Parathyroid adenoma (tissue), 2 donors: Measurements from ENCODE around the gene CORIN.

Experiments
- H2AFZ ChIP-seq: fragments of 300-600 bp; sonication (generic); one replicate; pipeline ENCODE4 v1.7.0; 2017; ENCODE audit warnings: antibody characterized with exemption, mild to moderate bottlenecking
- H3K27ac ChIP-seq: fragments of 300-600 bp; sonication (generic); one replicate; pipeline ENCODE4 v1.7.0; 2017
- H3K27me3 ChIP-seq: fragments of 300-600 bp; sonication (generic); one replicate; pipeline ENCODE4 v1.7.0; 2017; ENCODE audit warnings: low read length; ENCODE audit not compliant: control insufficient read depth, insufficient read depth
- H3K36me3 ChIP-seq: fragments of 300-600 bp; sonication (generic); one replicate; pipeline ENCODE4 v1.7.0; 2017; ENCODE audit warnings: low read length; ENCODE audit not compliant: control insufficient read depth, insufficient read depth
- H3K4me1 ChIP-seq: fragments of 300-600 bp; sonication (generic); one replicate; pipeline ENCODE4 v1.7.0; 2017; ENCODE audit warnings: control low read depth
- H3K4me2 ChIP-seq: fragments of 300-600 bp; sonication (generic); one replicate; pipeline ENCODE4 v1.7.0; 2017; ENCODE audit warnings: low read length
- H3K4me3 ChIP-seq: fragments of 300-600 bp; sonication (generic); one replicate; pipeline ENCODE4 v1.7.0; 2017; ENCODE audit warnings: low read depth, low read length
- H3K79me2 ChIP-seq: fragments of 300-600 bp; sonication (generic); one replicate; pipeline ENCODE4 v1.7.0; 2017; ENCODE audit warnings: control low read depth
- H3K9ac ChIP-seq: fragments of 300-600 bp; sonication (generic); one replicate; pipeline ENCODE4 v1.7.0; 2017; ENCODE audit warnings: mild to moderate bottlenecking
- H3K9me3 ChIP-seq: fragments of 300-600 bp; sonication (generic); one replicate; pipeline ENCODE4 v1.7.0; 2017; ENCODE audit warnings: low read length; ENCODE audit not compliant: control insufficient read depth
- TF ChIP-seq, protein P1 (sequence below): fragments of 300-600 bp; sonication (generic); IDR thresholded peaks from one replicate; pipeline ENCODE4 v1.7.0; 2017; ENCODE audit warnings: antibody characterized with exemption, mild to moderate bottlenecking
- donor health status: primary hyperparathyroidism.

Gene CORIN

DNA sequence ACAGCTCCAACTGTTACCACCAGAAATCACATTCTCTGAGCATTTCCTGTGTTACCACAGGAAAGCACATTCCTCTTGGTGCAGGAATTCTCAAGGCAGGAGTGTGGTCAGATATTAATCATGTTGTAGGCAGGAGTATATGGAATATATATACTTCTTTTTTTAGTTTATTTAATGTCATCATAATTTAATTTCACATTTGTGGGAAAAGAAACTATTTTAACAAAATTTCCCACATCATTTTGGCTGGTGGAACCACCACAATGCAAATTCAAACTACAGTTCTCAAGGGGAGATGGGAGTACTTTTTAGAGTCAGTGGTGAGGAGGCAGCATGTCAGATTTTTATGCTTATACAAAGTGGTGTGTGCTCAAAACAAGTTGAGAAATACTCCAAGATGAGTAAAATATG lies 213.8 kb downstream of the CORIN start:
- Histone ChIP-seq H3K4me3 (no peak overlapping the region), H3K9ac (no peak overlapping the region), H3K79me2 (no peaks in the 10 kb centered on the region), H3K36me3 (no peaks in the 10 kb centered on the region), H3K9me3 (peaks cover 2% of the 10 kb centered on the region), H3K27ac (no peak overlapping the region), H2AFZ (no peak overlapping the region), H3K27me3 (no peaks in the 10 kb centered on the region), H3K4me1 (no peaks in the 10 kb centered on the region), H3K4me2 (no peak overlapping the region)
- TF ChIP-seq, protein P1, sequence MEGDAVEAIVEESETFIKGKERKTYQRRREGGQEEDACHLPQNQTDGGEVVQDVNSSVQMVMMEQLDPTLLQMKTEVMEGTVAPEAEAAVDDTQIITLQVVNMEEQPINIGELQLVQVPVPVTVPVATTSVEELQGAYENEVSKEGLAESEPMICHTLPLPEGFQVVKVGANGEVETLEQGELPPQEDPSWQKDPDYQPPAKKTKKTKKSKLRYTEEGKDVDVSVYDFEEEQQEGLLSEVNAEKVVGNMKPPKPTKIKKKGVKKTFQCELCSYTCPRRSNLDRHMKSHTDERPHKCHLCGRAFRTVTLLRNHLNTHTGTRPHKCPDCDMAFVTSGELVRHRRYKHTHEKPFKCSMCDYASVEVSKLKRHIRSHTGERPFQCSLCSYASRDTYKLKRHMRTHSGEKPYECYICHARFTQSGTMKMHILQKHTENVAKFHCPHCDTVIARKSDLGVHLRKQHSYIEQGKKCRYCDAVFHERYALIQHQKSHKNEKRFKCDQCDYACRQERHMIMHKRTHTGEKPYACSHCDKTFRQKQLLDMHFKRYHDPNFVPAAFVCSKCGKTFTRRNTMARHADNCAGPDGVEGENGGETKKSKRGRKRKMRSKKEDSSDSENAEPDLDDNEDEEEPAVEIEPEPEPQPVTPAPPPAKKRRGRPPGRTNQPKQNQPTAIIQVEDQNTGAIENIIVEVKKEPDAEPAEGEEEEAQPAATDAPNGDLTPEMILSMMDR: no peak

DNA sequence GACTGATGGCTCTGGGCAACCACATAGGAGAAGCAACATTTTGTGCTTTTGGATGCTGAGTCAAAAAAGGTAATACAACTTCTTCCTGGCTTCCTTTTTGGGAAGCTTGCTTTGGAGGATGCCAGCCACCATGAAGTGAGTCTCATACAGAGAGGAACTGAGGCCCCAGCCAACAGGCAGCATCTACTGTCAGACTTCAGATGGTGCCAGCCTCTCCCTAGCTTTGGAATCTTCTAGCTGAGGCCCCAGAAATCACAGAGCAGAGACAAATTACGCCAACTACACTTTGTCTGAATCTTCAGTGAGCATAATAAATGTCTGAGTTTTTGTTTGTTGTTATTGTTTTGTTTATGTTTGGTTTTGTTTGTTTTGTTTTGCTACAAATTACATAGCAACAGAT lies 216.7 kb downstream of the CORIN start:
- H3K4me3 ChIP-seq: no peak overlapping the region
- no peaks in the 10 kb centered on the region for H3K4me1 ChIP-seq
- no peaks in the 10 kb centered on the region for H3K36me3 ChIP-seq
- H3K9ac ChIP-seq: no peak overlapping the region
- H3K4me2 ChIP-seq: no peak overlapping the region
- TF ChIP-seq, protein P1: no peak
- H2AFZ ChIP-seq: no peak overlapping the region
- no peaks in the 10 kb centered on the region for H3K9me3 ChIP-seq
- H3K27me3 ChIP-seq: no peaks in the 10 kb centered on the region
- no peak overlapping the region for H3K27ac ChIP-seq
- no peaks in the 10 kb centered on the region for H3K79me2 ChIP-seq

DNA sequence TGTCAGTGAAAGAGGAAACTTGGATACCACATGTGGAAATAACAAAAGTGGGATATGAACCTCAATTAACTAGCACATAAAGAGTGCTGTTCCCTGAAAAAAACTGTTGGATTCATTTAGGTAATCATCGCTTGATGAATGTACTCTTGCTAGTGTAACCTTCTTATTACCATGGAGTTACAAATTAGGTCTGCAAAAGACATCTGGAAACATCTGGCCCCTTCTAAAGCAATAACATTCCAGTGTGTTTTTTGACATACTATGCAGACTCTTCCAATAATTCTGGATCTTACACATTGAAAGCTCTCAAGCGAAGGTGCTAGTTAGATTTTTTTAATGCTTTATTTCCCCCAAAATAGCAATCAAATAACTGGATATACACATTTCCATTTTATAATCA lies 218.2 kb downstream of the CORIN start:
- no peaks in the 10 kb centered on the region for H3K27me3 ChIP-seq
- H3K9ac ChIP-seq: no peak overlapping the region
- H3K79me2 ChIP-seq: no peaks in the 10 kb centered on the region
- no peak overlapping the region for H2AFZ ChIP-seq
- H3K9me3 ChIP-seq: no peaks in the 10 kb centered on the region
- TF ChIP-seq, protein P1: no peak
- H3K4me2 ChIP-seq: no peak overlapping the region
- H3K4me3 ChIP-seq: no peak overlapping the region
- H3K27ac ChIP-seq: no peak overlapping the region
- no peaks in the 10 kb centered on the region for H3K4me1 ChIP-seq
- H3K36me3 ChIP-seq: no peaks in the 10 kb centered on the region

DNA sequence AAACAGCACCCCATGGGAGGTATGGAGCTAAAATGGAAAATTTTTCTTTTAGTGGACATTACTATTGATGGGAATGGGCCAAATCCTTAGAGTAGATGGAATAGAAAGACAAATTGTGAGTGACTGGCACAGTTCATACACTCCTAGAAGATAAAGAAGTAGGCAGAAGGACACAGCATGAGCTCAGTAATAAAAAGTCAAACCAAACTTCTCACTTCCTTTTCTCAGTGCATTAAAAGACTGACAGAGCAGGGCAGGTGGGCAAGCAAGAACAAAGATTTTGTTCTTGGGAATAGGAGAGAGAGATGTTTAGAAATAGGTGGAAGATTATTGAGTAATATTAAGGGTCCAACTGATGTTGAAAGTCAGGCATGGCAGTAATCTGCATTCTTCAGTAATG lies 220.3 kb downstream of the CORIN start:
- H3K9me3 ChIP-seq: no peaks in the 10 kb centered on the region
- no peak overlapping the region for H2AFZ ChIP-seq
- H3K36me3 ChIP-seq: no peaks in the 10 kb centered on the region
- TF ChIP-seq, protein P1: no peak
- H3K79me2 ChIP-seq: no peaks in the 10 kb centered on the region
- no peak overlapping the region for H3K4me2 ChIP-seq
- no peak overlapping the region for H3K4me3 ChIP-seq
- no peak overlapping the region for H3K27ac ChIP-seq
- no peak overlapping the region for H3K9ac ChIP-seq
- H3K27me3 ChIP-seq: no peaks in the 10 kb centered on the region
- H3K4me1 ChIP-seq: no peaks in the 10 kb centered on the region

DNA sequence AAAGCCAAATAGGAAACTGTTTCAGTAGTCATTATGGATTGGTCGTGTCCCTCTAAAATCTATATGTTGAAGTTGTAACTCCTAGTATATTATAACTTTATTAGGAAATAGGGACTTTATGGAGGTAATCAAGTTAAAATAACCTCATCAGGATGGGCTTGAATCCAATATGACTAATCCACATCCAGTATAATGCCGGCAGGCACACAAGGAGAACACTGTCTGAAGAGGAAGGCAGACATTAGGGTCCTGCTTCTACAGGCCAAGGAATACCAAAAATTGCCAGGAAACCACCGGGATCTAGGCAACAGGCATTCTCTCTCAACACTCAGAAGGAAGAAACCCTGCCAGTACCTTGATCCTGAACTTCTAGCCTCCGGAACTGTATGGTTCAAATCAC lies 222.5 kb downstream of the CORIN start:
- no peaks in the 10 kb centered on the region for H3K36me3 ChIP-seq
- no peak overlapping the region for H3K27ac ChIP-seq
- no peaks in the 10 kb centered on the region for H3K4me1 ChIP-seq
- no peaks in the 10 kb centered on the region for H3K79me2 ChIP-seq
- H3K9me3 ChIP-seq: no peaks in the 10 kb centered on the region
- H3K27me3 ChIP-seq: no peaks in the 10 kb centered on the region
- no peak overlapping the region for H3K9ac ChIP-seq
- H3K4me2 ChIP-seq: no peak overlapping the region
- no peak overlapping the region for H3K4me3 ChIP-seq
- TF ChIP-seq, protein P1: no peak
- H2AFZ ChIP-seq: no peak overlapping the region
